ENCODE measurements around the gene SLC51B.
"Not testable (repeated sequence)": the region's sequence is repeated elsewhere in the genome, so short reads cannot be mapped to it uniquely, and the experiment has no call there.

The SLC51B gene

GRCh38 chr15:65087873-65088642 lies 42.9 kb downstream of the SLC51B start:
- Histone ChIP-seq H3K27me3 (ENCODE audit: control insufficient read depth in 1 of 2, insufficient read depth in 2 of 2, low read length in 2 of 2) (no peaks in the 10 kb centered on the region), H3K4me1 (ENCODE audit: insufficient read depth, low read length) (peaks cover 74% of the 10 kb centered on the region), H3K36me3 (ENCODE audit: insufficient read depth, low read length) (no peaks in the 10 kb centered on the region), H3K4me3 (ENCODE audit: low read depth in 1 of 2, low read length in 2 of 2) (no peak overlapping the region), H3K27ac (ENCODE audit: low read depth, low read length) (peak overlapping the region; percentile 85), H3K9ac (ENCODE audit: low read length) (peak overlapping the region; percentile 74), H3K9me3 (ENCODE audit: low read length) (no peaks in the 10 kb centered on the region)

DNA sequence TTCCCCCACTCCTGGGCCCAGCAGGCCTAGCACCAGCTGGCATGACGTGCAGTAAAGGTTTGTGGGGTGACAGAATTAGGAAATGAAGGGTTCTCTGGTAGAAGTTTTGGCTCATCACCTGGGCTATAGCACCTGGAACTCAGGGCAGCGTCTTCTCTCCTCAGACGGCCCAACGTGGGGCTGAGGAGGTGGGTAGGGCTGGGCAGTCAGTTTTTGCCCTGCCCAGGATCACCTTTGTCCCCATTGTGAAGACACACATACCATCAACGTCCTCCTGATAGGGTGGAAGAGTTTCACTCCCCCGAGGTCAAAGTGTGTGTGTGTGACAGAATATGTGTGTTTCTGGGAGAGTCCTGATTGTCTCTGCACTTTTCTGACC lies 43.4 kb downstream of the SLC51B start:
- Histone ChIP-seq H3K4me1 (ENCODE audit: insufficient read depth, low read length) (peaks cover 74% of the 10 kb centered on the region), H3K27ac (ENCODE audit: low read depth, low read length) (peak overlapping the region; percentile 85), H3K9me3 (ENCODE audit: low read length) (no peaks in the 10 kb centered on the region), H3K4me3 (ENCODE audit: low read depth in 1 of 2, low read length in 2 of 2) (no peak overlapping the region), H3K36me3 (ENCODE audit: insufficient read depth, low read length) (no peaks in the 10 kb centered on the region), H3K27me3 (ENCODE audit: control insufficient read depth in 1 of 2, insufficient read depth in 2 of 2, low read length in 2 of 2) (no peaks in the 10 kb centered on the region), H3K9ac (ENCODE audit: low read length) (no peak overlapping the region)

- H3K9ac ChIP-seq (ENCODE audit: low read length) = no peak overlapping the region
These were observed 44.1 kb downstream of the SLC51B start for GRCh38 chr15:65089206-65089824.

GRCh38 chr15:65091946-65092770 lies 47.0 kb downstream of the SLC51B start:
- Histone ChIP-seq H3K27ac (ENCODE audit: low read depth, low read length) (peak overlapping the region; percentile 35), H3K9ac (ENCODE audit: low read length) (peak overlapping the region; percentile 12), H3K4me1 (ENCODE audit: insufficient read depth, low read length) (peaks cover 80% of the 10 kb centered on the region), H3K4me3 (ENCODE audit: low read depth in 1 of 2, low read length in 2 of 2) (no peak overlapping the region), H3K9me3 (ENCODE audit: low read length) (no peaks in the 10 kb centered on the region), H3K27me3 (ENCODE audit: control insufficient read depth in 1 of 2, insufficient read depth in 2 of 2, low read length in 2 of 2) (no peaks in the 10 kb centered on the region), H3K36me3 (ENCODE audit: insufficient read depth, low read length) (no peaks in the 10 kb centered on the region)

More at GRCh38 chr15:65089206-65089824, 44.1 kb downstream of the SLC51B start:
- H3K4me3 ChIP-seq (ENCODE audit: low read depth in 1 of 2, low read length in 2 of 2) = no peak overlapping the region
- no peaks in the 10 kb centered on the region for H3K9me3 ChIP-seq (ENCODE audit: low read length)
- H3K36me3 ChIP-seq (ENCODE audit: insufficient read depth, low read length) = no peaks in the 10 kb centered on the region
- peak overlapping the region; percentile 85 for H3K27ac ChIP-seq (ENCODE audit: low read depth, low read length)
- no peaks in the 10 kb centered on the region for H3K27me3 ChIP-seq (ENCODE audit: control insufficient read depth in 1 of 2, insufficient read depth in 2 of 2, low read length in 2 of 2)
- H3K4me1 ChIP-seq (ENCODE audit: insufficient read depth, low read length) = peaks cover 78% of the 10 kb centered on the region

DNA sequence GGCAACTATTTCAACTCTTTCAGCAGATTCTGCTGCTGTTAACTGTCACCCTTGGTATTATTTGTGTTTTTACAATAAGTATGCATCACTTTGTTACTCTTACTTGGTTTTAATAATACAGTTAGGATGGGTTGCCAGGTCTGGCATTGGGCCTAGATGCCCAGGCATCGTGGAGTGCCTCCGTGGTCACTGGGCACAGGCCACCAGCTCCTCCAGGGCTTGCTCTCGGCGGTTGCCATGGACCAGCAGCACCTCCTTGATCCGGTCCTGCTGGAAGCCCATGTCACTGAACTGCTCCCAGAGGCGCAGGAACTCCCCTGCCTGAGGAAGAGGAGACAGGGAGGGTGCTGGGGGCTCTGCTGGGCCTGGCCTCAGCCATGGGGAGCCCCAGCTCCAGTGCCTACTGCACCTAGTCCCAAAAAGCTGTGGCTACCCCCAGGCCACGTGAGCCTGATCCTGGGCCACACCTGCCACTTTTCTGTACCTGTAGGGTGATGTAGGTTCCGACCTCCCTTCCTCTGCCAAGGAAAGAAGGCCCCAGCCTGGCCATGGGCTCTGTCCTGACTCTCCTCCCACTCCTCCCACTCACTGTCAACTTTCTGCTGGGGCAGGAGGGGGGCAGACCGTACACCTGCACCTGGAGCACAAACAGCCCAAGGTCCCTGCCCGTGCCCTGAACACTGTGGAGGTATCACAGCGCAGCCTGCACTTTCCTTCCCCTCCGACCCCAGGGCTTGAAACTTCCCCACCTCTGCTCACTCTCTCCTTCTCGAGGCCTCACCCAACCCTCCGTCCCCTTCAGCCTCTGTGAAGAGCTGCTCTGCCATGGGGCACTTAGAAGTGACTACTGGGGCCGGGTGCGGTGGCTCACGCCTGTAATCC lies 48.0 kb downstream of the SLC51B start:
- Histone ChIP-seq H3K4me1 (ENCODE audit: insufficient read depth, low read length) (peaks cover 72% of the 10 kb centered on the region), H3K9ac (ENCODE audit: low read length) (peak overlapping the region; percentile 12), H3K9me3 (ENCODE audit: low read length) (no peaks in the 10 kb centered on the region), H3K4me3 (ENCODE audit: low read depth in 1 of 2, low read length in 2 of 2) (no peak overlapping the region), H3K27me3 (ENCODE audit: control insufficient read depth in 1 of 2, insufficient read depth in 2 of 2, low read length in 2 of 2) (no peaks in the 10 kb centered on the region), H3K27ac (ENCODE audit: low read depth, low read length) (peak overlapping the region; percentile 28), H3K36me3 (ENCODE audit: insufficient read depth, low read length) (peaks cover under 1% of the 10 kb centered on the region)

DNA sequence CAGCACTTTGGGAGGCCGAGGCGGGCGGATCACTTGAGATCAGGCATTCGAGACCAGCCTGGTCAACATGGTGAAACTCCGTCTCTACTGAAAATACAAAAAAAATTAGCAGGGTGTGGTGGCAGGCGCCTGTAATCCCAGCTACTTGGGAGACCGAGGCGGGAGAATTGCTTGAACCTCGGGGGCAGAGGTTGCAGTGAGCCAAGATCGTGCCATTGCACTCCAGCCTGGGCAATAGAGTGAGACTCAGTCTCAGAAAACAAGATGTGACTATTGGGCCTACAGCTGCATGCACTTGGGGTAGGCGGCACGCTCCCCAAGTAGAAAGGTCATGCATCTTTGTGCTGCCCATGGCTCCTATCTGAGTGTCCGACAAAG lies 48.6 kb downstream of the SLC51B start:
- not testable (repeated sequence) for H3K9ac ChIP-seq (ENCODE audit: low read length); H3K9me3 ChIP-seq (ENCODE audit: low read length); H3K4me3 ChIP-seq (ENCODE audit: low read depth in 1 of 2, low read length in 2 of 2); H3K27me3 ChIP-seq (ENCODE audit: control insufficient read depth in 1 of 2, insufficient read depth in 2 of 2, low read length in 2 of 2); H3K36me3 ChIP-seq (ENCODE audit: insufficient read depth, low read length)
- H3K27ac ChIP-seq (ENCODE audit: low read depth, low read length) = peak overlapping the region; percentile 69
- peaks cover 66% of the 10 kb centered on the region for H3K4me1 ChIP-seq (ENCODE audit: insufficient read depth, low read length)

GRCh38 chr15:65094294-65094995 lies 49.3 kb downstream of the SLC51B start:
- H3K27ac ChIP-seq (ENCODE audit: low read depth, low read length) = peak overlapping the region; percentile 69
- H3K36me3 ChIP-seq (ENCODE audit: insufficient read depth, low read length) = peaks cover 13% of the 10 kb centered on the region
- H3K9ac ChIP-seq (ENCODE audit: low read length) = no peak overlapping the region
- no peaks in the 10 kb centered on the region for H3K9me3 ChIP-seq (ENCODE audit: low read length)
- peaks cover 59% of the 10 kb centered on the region for H3K4me1 ChIP-seq (ENCODE audit: insufficient read depth, low read length)
- no peak overlapping the region for H3K4me3 ChIP-seq (ENCODE audit: low read depth in 1 of 2, low read length in 2 of 2)
- H3K27me3 ChIP-seq (ENCODE audit: control insufficient read depth in 1 of 2, insufficient read depth in 2 of 2, low read length in 2 of 2) = no peaks in the 10 kb centered on the region

- no peak overlapping the region for H3K9ac ChIP-seq (ENCODE audit: low read length)
- peak overlapping the region; percentile 69 for H3K27ac ChIP-seq (ENCODE audit: low read depth, low read length)
- no peaks in the 10 kb centered on the region for H3K27me3 ChIP-seq (ENCODE audit: control insufficient read depth in 1 of 2, insufficient read depth in 2 of 2, low read length in 2 of 2)
- peaks cover 55% of the 10 kb centered on the region for H3K4me1 ChIP-seq (ENCODE audit: insufficient read depth, low read length)
- H3K4me3 ChIP-seq (ENCODE audit: low read depth in 1 of 2, low read length in 2 of 2) = no peak overlapping the region
- no peaks in the 10 kb centered on the region for H3K9me3 ChIP-seq (ENCODE audit: low read length)
- peaks cover 13% of the 10 kb centered on the region for H3K36me3 ChIP-seq (ENCODE audit: insufficient read depth, low read length)
These were observed 50.0 kb downstream of the SLC51B start for GRCh38 chr15:65095011-65095746.

- no peaks in the 10 kb centered on the region for H3K9me3 ChIP-seq (ENCODE audit: low read length)
- H3K36me3 ChIP-seq (ENCODE audit: insufficient read depth, low read length) = peaks cover 13% of the 10 kb centered on the region
- H3K27ac ChIP-seq (ENCODE audit: low read depth, low read length) = peak overlapping the region; percentile 69
- no peak overlapping the region for H3K9ac ChIP-seq (ENCODE audit: low read length)
- H3K4me1 ChIP-seq (ENCODE audit: insufficient read depth, low read length) = peaks cover 55% of the 10 kb centered on the region
- H3K27me3 ChIP-seq (ENCODE audit: control insufficient read depth in 1 of 2, insufficient read depth in 2 of 2, low read length in 2 of 2) = no peaks in the 10 kb centered on the region
- H3K4me3 ChIP-seq (ENCODE audit: low read depth in 1 of 2, low read length in 2 of 2) = no peak overlapping the region
These were observed 50.5 kb downstream of the SLC51B start for GRCh38 chr15:65095747-65096104.
